HCT116 (cell line): Measurements from ENCODE around the gene SSC4D. TPM values are rescaled to one million over a fixed set of nuclear protein-coding genes. Genes with fewer than 3 reads are reported as not detected.

Experiments
- ATAC-seq: fragments of 200-7000 bp; cut with Tn5 transposase; 2 replicates; pipeline ENCODE4 v1.9.1; 2020; ENCODE audit warnings: mild to moderate bottlenecking, moderate library complexity
- BruUV-seq: library from RNA; stranded (reverse); fragments of 400-500 nt; replicated peaks from 2 replicates; lab custom pipeline; 2021; lab: Mats Ljungman, UMichigan
- CTCF ChIA-PET: fragments of 300-600 bp; sonication (Branson Sonifier 250); formaldehyde crosslinking; loops from one replicate; lab custom pipeline; 2021; ENCODE audit warnings: antibody characterized with exemption; lab: Charles Lee
- POLR2A ChIA-PET: fragments of 300-600, 350-600 bp; sonication (Branson Sonifier 250); formaldehyde crosslinking; loops from one replicate; lab custom pipeline; 2021; ENCODE audit warnings: antibody characterized with exemption; lab: Charles Lee
- RAD21 ChIA-PET, 2 experiments: fragments of 300-600 bp; sonication (Branson Sonifier 250); formaldehyde crosslinking; loops; one replicate each; lab custom pipeline; 2023; ENCODE audit warnings: low total read pairs in 2 of 2; ENCODE audit not compliant: uncharacterized antibody in 2 of 2, unreplicated experiment in 2 of 2, low non-redundant PET in 1 of 2; lab: Charles Lee
- DNase-seq: peaks from one replicate; pipeline ENCODE4 v3.0.0-alpha.2; 2010; ENCODE audit warnings: low read depth, low spot score
- H2AFZ ChIP-seq: fragments of 200-600 bp; shearing (Covaris generic), sonication (generic); 2 replicates; pipeline ENCODE4 v1.6.1; 2017; ENCODE audit warnings: low read depth, mixed run types, mixed read lengths, antibody characterized with exemption, low read length; ENCODE audit not compliant: poor library complexity, severe bottlenecking
- H3K27ac ChIP-seq: 2 replicates; pipeline ENCODE4 v1.5.1; 2012; ENCODE audit warnings: low read depth, low read length
- H3K27me3 ChIP-seq: fragments of 200-600 bp; sonication (generic); 2 replicates; pipeline ENCODE4 v1.6.1; 2016; ENCODE audit warnings: mixed run types, low read length, mixed read lengths; ENCODE audit not compliant: insufficient read depth
- H3K36me3 ChIP-seq, 2 experiments: fragments of 200-500 bp in 1 of 2; fragments of 200-600 bp in 1 of 2; sonication (Bioruptor generic) in 1 of 2; sonication (generic) in 1 of 2; 2 replicates each; pipeline versions ENCODE4 v1.5.1 to v1.6.1; 2014 to 2016; ENCODE audit warnings: low read length in 2 of 2, inconsistent platforms in 1 of 2, mixed read lengths in 1 of 2, mixed run types in 1 of 2; ENCODE audit not compliant: insufficient read depth in 2 of 2, control insufficient read depth in 1 of 2
- H3K4me1 ChIP-seq, 2 experiments: fragments of 200-600 bp in 1 of 2; sonication (generic) in 1 of 2; 2 replicates each; pipeline versions ENCODE4 v1.5.1 to v1.6.1; 2012 to 2017; ENCODE audit warnings: low read length in 2 of 2, inconsistent platforms in 1 of 2, mild to moderate bottlenecking in 1 of 2, mixed read lengths in 1 of 2, mixed run types in 1 of 2, moderate library complexity in 1 of 2; ENCODE audit not compliant: insufficient read depth in 2 of 2, control insufficient read depth in 1 of 2
- H3K4me2 ChIP-seq: fragments of 200-600 bp; sonication (generic); 2 replicates; pipeline ENCODE4 v1.6.1; 2017; ENCODE audit warnings: mixed run types, low read length, mixed read lengths
- H3K4me3 ChIP-seq, 2 experiments: fragments of 200-600 bp in 1 of 2; sonication (generic) in 1 of 2; replicated peaks in 1 of 2; 2 replicates each; pipeline ENCODE4 v1.5.1; 2011 to 2016; ENCODE audit warnings: low read length in 2 of 2, control low read depth in 1 of 2, low read depth in 1 of 2, mild to moderate bottlenecking in 1 of 2, mixed read lengths in 1 of 2, mixed run types in 1 of 2
- H3K79me2 ChIP-seq: fragments of 200-600 bp; sonication (generic); 2 replicates; pipeline ENCODE4 v1.6.1; 2017; ENCODE audit warnings: mild to moderate bottlenecking, mixed run types, low read length, moderate library complexity, mixed read lengths; ENCODE audit not compliant: insufficient read depth
- H3K9ac ChIP-seq: fragments of 200-600 bp; sonication (generic); 2 replicates; pipeline ENCODE4 v1.6.1; 2016; ENCODE audit warnings: low read length, mixed read lengths
- H3K9me2 ChIP-seq: fragments of 200-600 bp; sonication (generic), shearing (Covaris generic); 2 replicates; pipeline ENCODE4 v1.6.1; 2017; ENCODE audit warnings: mixed run types, mild to moderate bottlenecking, moderate library complexity; ENCODE audit not compliant: insufficient read depth
- H3K9me3 ChIP-seq, 2 experiments: fragments of 200-500 bp in 1 of 2; fragments of 200-600 bp in 1 of 2; sonication (Bioruptor generic) in 1 of 2; sonication (generic) in 1 of 2; 2 replicates each; pipeline ENCODE4 v1.6.1; 2014 to 2017; ENCODE audit warnings: low read length in 2 of 2, mixed read lengths in 2 of 2, inconsistent platforms in 1 of 2, low read depth in 1 of 2, mild to moderate bottlenecking in 1 of 2, mixed run types in 1 of 2, moderate library complexity in 1 of 2; ENCODE audit not compliant: control insufficient read depth in 1 of 2, insufficient read depth in 1 of 2
- H4K20me1 ChIP-seq: fragments of 200-600 bp; sonication (generic), shearing (Covaris generic); 2 replicates; pipeline ENCODE4 v1.6.1; 2017; ENCODE audit warnings: mixed run types, mild to moderate bottlenecking, moderate library complexity; ENCODE audit not compliant: insufficient read depth
- CEBPB ChIP-seq: IDR thresholded peaks from 2 replicates; pipeline ENCODE4 v1.6.1; 2012; ENCODE audit warnings: low read depth
- EGR1 ChIP-seq: IDR thresholded peaks from 2 replicates; pipeline ENCODE4 v1.6.1; 2012; ENCODE audit warnings: low read depth
- ELF1 ChIP-seq: IDR thresholded peaks from 2 replicates; pipeline ENCODE4 v1.6.1; 2012; ENCODE audit warnings: low read depth, borderline replicate concordance
- EZH2 ChIP-seq: fragments of 200-600 bp; sonication (generic); IDR thresholded peaks from 2 replicates; pipeline ENCODE4 v1.6.1; 2017; ENCODE audit warnings: antibody characterized with exemption, mixed run types
- EZH2phosphoT487 ChIP-seq: fragments of 200-600 bp; IDR thresholded peaks from 2 replicates; pipeline ENCODE4 v1.6.1; 2018; ENCODE audit warnings: antibody characterized with exemption, borderline replicate concordance
- FOSL1 ChIP-seq: IDR thresholded peaks from 2 replicates; pipeline ENCODE4 v1.6.1; 2012; ENCODE audit warnings: low read depth
- MAX ChIP-seq: IDR thresholded peaks from 2 replicates; pipeline ENCODE4 v1.6.1; 2012
- POLR2A ChIP-seq: IDR thresholded peaks from 2 replicates; pipeline ENCODE4 v1.7.0; 2011; ENCODE audit warnings: borderline replicate concordance; ENCODE audit not compliant: insufficient read depth, insufficient read length; ENCODE audit errors: extremely low read depth
- POLR2AphosphoS5 ChIP-seq: IDR thresholded peaks from 2 replicates; pipeline ENCODE4 v1.6.1; 2011; ENCODE audit warnings: mild to moderate bottlenecking, low read depth, low read length, moderate library complexity
- RAD21 ChIP-seq: IDR thresholded peaks from 2 replicates; pipeline ENCODE4 v1.6.1; 2012; ENCODE audit warnings: low read depth, mild to moderate bottlenecking
- SIN3A ChIP-seq: IDR thresholded peaks from 2 replicates; pipeline ENCODE4 v1.6.1; 2012; ENCODE audit warnings: low read depth
- SP1 ChIP-seq: IDR thresholded peaks from 2 replicates; pipeline ENCODE4 v1.6.1; 2012; ENCODE audit warnings: low read depth
- YY1 ChIP-seq: IDR thresholded peaks from 2 replicates; pipeline ENCODE4 v1.6.1; 2011; ENCODE audit warnings: low read length, low read depth, moderate library complexity, mild to moderate bottlenecking; ENCODE audit not compliant: insufficient replicate concordance; ENCODE audit errors: extremely low read depth
- ZBTB33 ChIP-seq: IDR thresholded peaks from 2 replicates; pipeline ENCODE4 v1.6.1; 2011; ENCODE audit warnings: mild to moderate bottlenecking, low read length, moderate library complexity; ENCODE audit not compliant: insufficient replicate concordance; ENCODE audit errors: extremely low read depth
- ZFX ChIP-seq: fragments of 450-650 bp; IDR thresholded peaks from 2 replicates; pipeline ENCODE4 v1.6.1; 2017
- ZNF274 ChIP-seq: fragments of 200-500 bp; sonication (Bioruptor generic); IDR thresholded peaks from 2 replicates; pipeline ENCODE4 v1.6.1; 2014; ENCODE audit warnings: mild to moderate bottlenecking, low read depth, low read length, inconsistent platforms
- intact Hi-C: fragments of 100-400 bp; cut with micrococcal nuclease; formaldehyde crosslinking; loops from 2 replicates; pipeline ENCODE4 v1.10.0; 2022
- total RNA-seq: library from RNA; stranded (reverse); gene quantifications from one replicate; pipeline ENCODE4 v1.2.1, GENCODE V29; 2021; ENCODE audit not compliant: unreplicated experiment
- TF ChIP-seq, protein P1 (sequence below), 3 experiments: fragments of 200-600 bp in 1 of 3; sonication (generic) in 1 of 3; IDR thresholded peaks in 2 of 3; conservative IDR thresholded peaks in 1 of 3; 2 replicates each; pipeline ENCODE4 v1.5.1; 2012 to 2017; ENCODE audit warnings: low read depth in 2 of 3, low read length in 2 of 3, antibody characterized with exemption in 1 of 3, borderline replicate concordance in 1 of 3, control low read depth in 1 of 3, mild to moderate bottlenecking in 1 of 3, mixed read lengths in 1 of 3, mixed run types in 1 of 3, moderate library complexity in 1 of 3; ENCODE audit not compliant: insufficient read depth in 1 of 3

The SSC4D gene
- total RNA-seq, 1 experiment from 2014 or later: 1.1 TPM

DNA sequence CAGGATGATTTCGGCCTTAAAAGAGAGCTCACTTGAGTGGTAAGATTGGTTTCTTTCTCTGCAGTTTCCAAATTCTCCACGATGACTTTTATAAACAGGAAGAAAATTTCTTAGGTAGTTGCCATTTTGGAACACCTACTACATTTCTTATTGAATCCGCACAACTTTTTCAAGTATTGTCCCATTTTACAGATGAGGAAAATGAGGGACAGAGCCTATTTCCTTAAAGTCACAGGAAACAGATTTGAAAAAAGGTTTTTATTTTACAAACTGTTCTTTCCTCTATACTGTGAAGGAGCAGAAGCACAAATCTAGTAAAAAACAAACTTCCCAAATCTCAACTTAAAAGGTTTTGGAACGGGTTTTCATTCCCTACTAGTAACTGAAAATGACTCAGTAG lies 53.4 kb downstream of the SSC4D start (continued):
- TF ChIP-seq ZBTB33 (no peak), ZFX (no peak), POLR2A (no peak), SIN3A (no peak), SP1 (no peak), RAD21 (no peak), EGR1 (no peak)

- BruUV-seq: no TSS peak
- no peak for TF ChIP-seq EZH2phosphoT487
- TF ChIP-seq POLR2AphosphoS5: no peak
- TF ChIP-seq, protein P1, sequence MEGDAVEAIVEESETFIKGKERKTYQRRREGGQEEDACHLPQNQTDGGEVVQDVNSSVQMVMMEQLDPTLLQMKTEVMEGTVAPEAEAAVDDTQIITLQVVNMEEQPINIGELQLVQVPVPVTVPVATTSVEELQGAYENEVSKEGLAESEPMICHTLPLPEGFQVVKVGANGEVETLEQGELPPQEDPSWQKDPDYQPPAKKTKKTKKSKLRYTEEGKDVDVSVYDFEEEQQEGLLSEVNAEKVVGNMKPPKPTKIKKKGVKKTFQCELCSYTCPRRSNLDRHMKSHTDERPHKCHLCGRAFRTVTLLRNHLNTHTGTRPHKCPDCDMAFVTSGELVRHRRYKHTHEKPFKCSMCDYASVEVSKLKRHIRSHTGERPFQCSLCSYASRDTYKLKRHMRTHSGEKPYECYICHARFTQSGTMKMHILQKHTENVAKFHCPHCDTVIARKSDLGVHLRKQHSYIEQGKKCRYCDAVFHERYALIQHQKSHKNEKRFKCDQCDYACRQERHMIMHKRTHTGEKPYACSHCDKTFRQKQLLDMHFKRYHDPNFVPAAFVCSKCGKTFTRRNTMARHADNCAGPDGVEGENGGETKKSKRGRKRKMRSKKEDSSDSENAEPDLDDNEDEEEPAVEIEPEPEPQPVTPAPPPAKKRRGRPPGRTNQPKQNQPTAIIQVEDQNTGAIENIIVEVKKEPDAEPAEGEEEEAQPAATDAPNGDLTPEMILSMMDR (IDR thresholded peaks at IDR 0.05 in 2 of 3, conservative IDR thresholded peaks at IDR 0.05 in 1 of 3; ENCODE audit: borderline replicate concordance in 1 of 3, insufficient read depth in 1 of 3, low read depth in 2 of 3, low read length in 2 of 3): no peak
- TF ChIP-seq FOSL1: no peak
- no peak for TF ChIP-seq ELF1
- no peak for TF ChIP-seq POLR2A
- no peak for TF ChIP-seq EZH2
- TF ChIP-seq ZFX: no peak
- TF ChIP-seq ZNF274: no peak
- TF ChIP-seq MAX: no peak
- TF ChIP-seq YY1: no peak
- TF ChIP-seq CEBPB: no peak
- TF ChIP-seq RAD21: no peak
- TF ChIP-seq EGR1: no peak
These were observed 54.3 kb downstream of the SSC4D start for GRCh38 chr7:76354981-76355730.

More at GRCh38 chr7:76354981-76355730, 54.3 kb downstream of the SSC4D start:
- Histone ChIP-seq H3K9me3 (no peaks in the 10 kb centered on the region), H2AFZ (no peak overlapping the region), H3K27me3 (no peaks in the 10 kb centered on the region), H3K4me1 (peaks cover 12 to 48% of the 10 kb centered on the region in 2 experiments), H3K27ac (no peak overlapping the region), H3K4me3 (no peak overlapping the region), H3K9ac (no peak overlapping the region), H3K4me2 (no peak overlapping the region), H3K36me3 (peaks cover 12 to 58% of the 10 kb centered on the region in 2 experiments), H3K79me2 (peaks cover 86% of the 10 kb centered on the region), H3K9me2 (no peaks in the 10 kb centered on the region), H4K20me1 (peaks cover 61% of the 10 kb centered on the region; the same call in 1 of the 2 replicates)
- DNase-seq (no peak), ATAC-seq (no peak)
- RAD21 ChIA-PET: no interaction called here
- intact Hi-C loops: no loop called here
- CTCF ChIA-PET: no interaction called here
- POLR2A ChIA-PET: interaction anchor here (0.9 kb wide), 1 partner anchor 10 kb away, joined by 3 read pairs; no protein-coding TSS in a partner anchor
